ENCODE data around the gene EVPL.
"Not testable (repeated sequence)": the region's sequence is repeated elsewhere in the genome, so short reads cannot be mapped to it uniquely, and the experiment has no call there.

The EVPL gene

DNA sequence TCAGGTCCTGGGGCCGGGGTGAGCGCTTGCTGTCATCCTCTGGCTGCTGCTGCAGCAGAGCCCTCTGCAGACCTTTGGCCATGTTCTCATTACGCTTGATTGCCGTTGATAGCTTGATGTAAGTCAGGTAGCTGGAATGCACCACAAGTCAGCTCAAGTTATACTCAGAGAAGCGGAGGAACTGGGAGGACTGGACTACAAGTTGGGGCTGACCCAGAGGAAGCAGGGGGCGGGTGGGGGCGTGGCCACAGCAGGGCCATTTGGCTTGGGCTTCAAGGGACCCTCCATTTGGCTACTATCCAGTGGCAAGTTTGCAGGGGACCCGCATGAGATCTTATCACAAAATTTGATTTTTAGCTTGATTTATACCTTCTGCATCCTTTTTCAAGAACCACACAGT lies 19.0 kb upstream of the EVPL start:
- no peak for DNase-seq (ENCODE audit: low spot score)
- TF ChIP-seq, protein P1, sequence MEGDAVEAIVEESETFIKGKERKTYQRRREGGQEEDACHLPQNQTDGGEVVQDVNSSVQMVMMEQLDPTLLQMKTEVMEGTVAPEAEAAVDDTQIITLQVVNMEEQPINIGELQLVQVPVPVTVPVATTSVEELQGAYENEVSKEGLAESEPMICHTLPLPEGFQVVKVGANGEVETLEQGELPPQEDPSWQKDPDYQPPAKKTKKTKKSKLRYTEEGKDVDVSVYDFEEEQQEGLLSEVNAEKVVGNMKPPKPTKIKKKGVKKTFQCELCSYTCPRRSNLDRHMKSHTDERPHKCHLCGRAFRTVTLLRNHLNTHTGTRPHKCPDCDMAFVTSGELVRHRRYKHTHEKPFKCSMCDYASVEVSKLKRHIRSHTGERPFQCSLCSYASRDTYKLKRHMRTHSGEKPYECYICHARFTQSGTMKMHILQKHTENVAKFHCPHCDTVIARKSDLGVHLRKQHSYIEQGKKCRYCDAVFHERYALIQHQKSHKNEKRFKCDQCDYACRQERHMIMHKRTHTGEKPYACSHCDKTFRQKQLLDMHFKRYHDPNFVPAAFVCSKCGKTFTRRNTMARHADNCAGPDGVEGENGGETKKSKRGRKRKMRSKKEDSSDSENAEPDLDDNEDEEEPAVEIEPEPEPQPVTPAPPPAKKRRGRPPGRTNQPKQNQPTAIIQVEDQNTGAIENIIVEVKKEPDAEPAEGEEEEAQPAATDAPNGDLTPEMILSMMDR (IDR thresholded peaks at IDR 0.05): no peak
- H3K4me3 ChIP-seq: no peak overlapping the region
- H3K27ac ChIP-seq: no peak overlapping the region

DNA sequence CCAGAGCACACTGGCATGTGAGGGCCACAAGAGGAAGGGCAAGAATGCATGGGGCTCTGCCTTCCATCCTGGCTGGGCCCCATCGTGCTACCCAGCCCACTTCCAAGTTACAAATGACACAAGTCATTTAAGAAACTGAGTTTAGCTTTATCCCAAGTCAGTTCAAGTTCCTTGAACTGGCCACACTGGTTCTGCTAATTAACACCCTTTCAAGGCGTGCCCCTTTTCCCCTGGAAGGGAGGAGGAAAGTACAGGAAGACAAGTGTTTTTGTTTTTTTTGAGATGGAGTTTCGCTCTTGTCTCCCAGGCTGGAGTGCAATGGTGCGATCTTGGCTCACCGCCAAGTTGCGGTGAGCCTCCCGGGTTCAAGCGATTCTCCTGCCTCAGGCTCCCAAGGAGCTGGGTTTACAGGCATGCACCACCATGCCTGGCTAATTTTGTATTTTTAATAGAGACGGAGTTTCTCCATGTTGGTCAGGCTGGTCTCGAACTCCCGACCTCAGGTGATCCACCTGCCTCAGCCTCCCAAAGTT lies 17.4 kb upstream of the EVPL start:
- H3K27ac ChIP-seq; DNase-seq (ENCODE audit: low spot score); H3K4me3 ChIP-seq: not testable (repeated sequence)

DNA sequence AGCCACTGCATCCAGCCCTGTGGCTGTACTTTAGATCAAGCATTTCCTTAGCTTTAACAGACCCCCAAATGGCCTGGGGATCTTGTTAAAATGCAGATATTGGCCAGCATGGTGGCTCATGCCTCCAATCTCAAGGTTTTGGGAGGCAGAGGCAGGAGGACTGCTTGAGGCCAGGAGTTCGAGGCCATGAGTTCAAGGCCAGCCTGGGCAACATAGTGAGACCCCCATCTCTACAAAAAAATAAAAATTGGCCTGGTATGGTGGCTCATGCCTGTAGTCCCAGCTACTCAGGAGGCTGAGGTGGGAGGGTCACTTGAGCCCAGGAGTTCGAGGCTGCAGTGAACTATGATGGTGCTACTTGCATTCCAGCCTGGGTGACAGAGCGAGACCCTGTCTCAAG lies 15.8 kb upstream of the EVPL start:
- H3K27ac ChIP-seq; H3K4me3 ChIP-seq; DNase-seq (ENCODE audit: low spot score): not testable (repeated sequence)

DNA sequence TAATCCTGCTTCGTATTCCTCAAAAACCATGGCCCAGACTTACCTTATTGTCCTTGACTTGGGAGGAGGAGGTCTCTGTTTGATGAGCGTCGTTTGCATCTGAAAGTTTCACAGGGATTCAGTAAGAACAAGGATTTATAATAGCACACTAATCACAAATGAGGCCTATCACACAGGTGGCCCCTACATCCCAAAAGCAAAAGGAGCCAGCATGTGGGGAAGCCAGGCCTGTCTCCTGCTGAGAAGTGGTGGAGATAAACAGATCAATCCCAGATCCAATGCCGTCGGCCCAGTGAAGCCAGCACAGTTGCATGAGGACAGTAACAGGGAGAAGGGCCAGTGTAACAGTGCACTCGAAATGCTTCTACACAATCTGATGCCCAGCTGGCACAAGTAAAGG lies 13.3 kb upstream of the EVPL start:
- Histone ChIP-seq H3K27ac (no peak overlapping the region), H3K4me3 (no peak overlapping the region)
- DNase-seq (ENCODE audit: low spot score): no peak

DNA sequence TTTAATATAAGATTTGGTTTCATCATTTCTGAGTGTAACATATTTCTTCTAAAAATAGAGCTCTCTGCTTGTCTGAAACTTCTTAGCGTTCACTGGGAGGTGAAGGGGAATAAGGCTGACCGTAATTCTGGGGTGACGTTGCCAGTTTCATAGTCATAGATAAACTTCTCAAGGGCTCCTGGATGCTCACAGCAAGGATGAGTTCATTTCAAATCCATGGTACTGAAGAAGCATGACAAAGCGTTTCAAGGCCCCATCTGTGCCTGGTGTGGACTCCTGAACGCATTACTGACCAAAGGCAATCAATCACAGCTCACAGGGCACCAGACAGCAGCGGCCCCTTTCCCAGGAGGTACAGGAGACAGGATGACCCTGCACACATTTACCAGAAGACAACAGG lies 12.0 kb upstream of the EVPL start:
- no peak for DNase-seq (ENCODE audit: low spot score)
- no peak overlapping the region for H3K4me3 ChIP-seq
- H3K27ac ChIP-seq: no peak overlapping the region
- TF ChIP-seq, protein P1 (IDR thresholded peaks at IDR 0.05): no peak

More for the DNA sequence above, 13.3 kb upstream of the EVPL start:
- TF ChIP-seq, protein P1 (IDR thresholded peaks at IDR 0.05): no peak

DNA sequence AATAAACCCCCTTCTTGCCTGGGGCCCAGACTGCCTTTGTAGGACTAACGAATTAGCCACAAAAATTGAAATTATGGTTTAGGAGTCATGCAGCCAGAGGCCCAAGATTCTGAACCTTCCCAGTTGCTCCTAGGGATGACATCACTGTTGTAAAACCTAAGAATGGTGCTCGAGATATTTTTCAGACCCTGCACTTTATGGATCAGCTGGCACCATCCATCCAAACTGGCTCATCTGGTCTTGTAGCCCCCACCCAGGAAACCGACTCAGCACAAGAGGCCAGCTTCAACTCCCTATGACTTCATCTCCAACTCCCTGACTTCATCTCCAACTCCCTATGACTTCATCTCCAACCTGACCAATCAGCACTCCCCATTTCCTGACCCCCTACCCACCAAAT lies 10.9 kb upstream of the EVPL start:
- TF ChIP-seq, protein P1 (IDR thresholded peaks at IDR 0.05): no peak
- no peak for DNase-seq (ENCODE audit: low spot score)
- no peak overlapping the region for H3K4me3 ChIP-seq
- H3K27ac ChIP-seq: no peak overlapping the region

DNA sequence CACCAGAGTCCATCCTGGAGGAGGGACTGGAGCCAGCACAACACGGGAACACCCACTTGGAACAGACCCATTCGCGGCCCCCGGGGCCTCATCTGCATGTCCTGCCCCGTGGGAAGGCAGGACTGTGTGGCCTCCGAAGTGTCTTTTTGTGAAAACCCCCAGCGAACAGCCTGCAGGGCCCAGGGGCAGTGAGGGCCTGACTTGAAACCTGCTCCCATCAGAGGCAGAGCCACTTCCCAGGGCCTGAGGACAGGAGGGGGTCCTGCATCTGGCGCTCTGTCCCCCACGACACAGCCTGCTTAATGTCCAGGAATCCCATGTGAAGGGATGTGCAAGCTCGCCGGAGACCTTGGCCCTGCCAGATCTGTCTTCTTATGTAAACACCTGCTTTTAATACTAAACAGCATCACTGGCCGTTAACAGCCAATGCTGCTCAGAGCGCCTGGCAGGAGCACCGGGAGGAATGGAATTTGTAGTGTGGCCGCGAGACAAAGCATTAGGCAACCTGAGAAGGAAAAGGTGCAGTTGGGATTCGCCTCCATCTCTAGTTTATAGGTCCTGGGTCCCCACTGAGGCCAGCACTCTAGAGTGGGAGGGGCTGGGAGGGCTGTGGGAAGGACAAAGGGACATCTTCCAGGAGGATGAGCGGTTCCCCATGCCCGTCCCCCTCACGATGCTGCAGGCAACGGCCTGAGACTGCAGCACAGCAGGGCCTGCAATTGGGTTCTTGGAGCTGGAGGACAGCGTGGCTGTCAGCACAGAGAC lies 9.6 kb upstream of the EVPL start:
- H3K4me3 ChIP-seq: no peak overlapping the region

More for the DNA sequence above, 9.6 kb upstream of the EVPL start:
- DNase-seq (ENCODE audit: low spot score): no peak
- TF ChIP-seq, protein P1 (IDR thresholded peaks at IDR 0.05): no peak
- no peak overlapping the region for H3K27ac ChIP-seq
